Measurements from ENCODE around the gene HIVEP3.

- TF ChIP-seq, protein P1, sequence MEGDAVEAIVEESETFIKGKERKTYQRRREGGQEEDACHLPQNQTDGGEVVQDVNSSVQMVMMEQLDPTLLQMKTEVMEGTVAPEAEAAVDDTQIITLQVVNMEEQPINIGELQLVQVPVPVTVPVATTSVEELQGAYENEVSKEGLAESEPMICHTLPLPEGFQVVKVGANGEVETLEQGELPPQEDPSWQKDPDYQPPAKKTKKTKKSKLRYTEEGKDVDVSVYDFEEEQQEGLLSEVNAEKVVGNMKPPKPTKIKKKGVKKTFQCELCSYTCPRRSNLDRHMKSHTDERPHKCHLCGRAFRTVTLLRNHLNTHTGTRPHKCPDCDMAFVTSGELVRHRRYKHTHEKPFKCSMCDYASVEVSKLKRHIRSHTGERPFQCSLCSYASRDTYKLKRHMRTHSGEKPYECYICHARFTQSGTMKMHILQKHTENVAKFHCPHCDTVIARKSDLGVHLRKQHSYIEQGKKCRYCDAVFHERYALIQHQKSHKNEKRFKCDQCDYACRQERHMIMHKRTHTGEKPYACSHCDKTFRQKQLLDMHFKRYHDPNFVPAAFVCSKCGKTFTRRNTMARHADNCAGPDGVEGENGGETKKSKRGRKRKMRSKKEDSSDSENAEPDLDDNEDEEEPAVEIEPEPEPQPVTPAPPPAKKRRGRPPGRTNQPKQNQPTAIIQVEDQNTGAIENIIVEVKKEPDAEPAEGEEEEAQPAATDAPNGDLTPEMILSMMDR (optimal IDR thresholded peaks at IDR 0.05 in 1 of 3, IDR thresholded peaks at IDR 0.05 in 1 of 3, conservative IDR thresholded peaks at IDR 0.05 in 1 of 3; ENCODE audit: extremely low read depth in 1 of 3, insufficient read depth in 2 of 3, low read length in 3 of 3), result no peak
- no peak for TF ChIP-seq EZH2 (IDR thresholded peaks at IDR 0.05; ENCODE audit: low read length)
Measured at GRCh38 chr1:41629141-41629540, 289.6 kb downstream of the HIVEP3 start.

All from keratinocyte (primary cell).